ENCODE data around the gene CCDC51. TPM values are rescaled to one million over a fixed set of nuclear protein-coding genes. Genes with fewer than 3 reads are reported as not detected.

Gene CCDC51
- total and polyA plus RNA-seq, 9 of the 15 experiments (the other 6 are each of a cell fraction or from before 2014, with no cell fraction given), result 6.5 to 18.6 (median 15.7) TPM

DNA sequence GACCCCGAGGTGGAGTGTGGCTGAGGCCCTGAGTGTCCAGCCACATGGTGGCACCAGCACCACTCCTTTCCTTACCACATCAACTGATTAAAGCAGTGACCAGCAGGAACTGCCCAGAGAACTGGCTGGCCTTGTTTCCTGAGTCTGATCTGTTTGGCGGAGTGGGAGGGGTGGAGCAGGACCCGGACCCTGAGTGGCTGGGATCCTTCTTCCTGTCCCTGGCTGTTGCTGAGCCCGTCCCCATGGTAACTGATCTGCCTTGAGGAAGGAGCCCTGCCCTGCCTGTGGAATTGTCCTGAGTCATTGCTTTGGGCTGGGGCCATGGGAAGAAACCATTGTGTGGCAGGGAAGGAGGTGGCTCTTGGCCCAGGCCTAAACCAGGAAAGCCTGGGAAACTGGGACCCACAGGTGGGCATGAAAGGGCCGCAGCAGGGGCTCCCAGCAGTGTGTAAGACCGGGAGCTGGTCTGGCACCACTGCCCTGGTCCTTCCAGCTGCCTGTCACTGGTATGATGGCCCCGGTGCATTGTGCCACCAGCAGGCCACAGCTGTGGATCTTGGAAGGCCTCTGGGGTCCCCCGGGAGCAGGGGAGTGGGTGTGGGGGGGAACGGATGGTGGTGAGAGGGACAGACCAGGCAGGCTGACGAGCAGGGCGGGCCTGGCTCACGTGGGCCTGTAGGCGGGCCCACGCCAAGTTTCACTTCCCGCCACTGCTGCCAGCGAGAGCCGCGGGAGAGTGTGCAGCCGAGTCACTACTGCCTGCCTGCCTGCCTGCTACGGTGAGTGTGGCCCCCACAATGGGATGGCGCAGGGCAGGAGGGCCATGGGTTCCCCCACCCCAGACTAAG, 25.8 kb upstream of the CCDC51 start (continued):
- TF ChIP-seq, protein P1, sequence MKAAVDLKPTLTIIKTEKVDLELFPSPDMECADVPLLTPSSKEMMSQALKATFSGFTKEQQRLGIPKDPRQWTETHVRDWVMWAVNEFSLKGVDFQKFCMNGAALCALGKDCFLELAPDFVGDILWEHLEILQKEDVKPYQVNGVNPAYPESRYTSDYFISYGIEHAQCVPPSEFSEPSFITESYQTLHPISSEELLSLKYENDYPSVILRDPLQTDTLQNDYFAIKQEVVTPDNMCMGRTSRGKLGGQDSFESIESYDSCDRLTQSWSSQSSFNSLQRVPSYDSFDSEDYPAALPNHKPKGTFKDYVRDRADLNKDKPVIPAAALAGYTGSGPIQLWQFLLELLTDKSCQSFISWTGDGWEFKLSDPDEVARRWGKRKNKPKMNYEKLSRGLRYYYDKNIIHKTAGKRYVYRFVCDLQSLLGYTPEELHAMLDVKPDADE (conservative IDR thresholded peaks at IDR 0.05; ENCODE audit: control insufficient read depth, low read depth, low read length), result no peak
- TF ChIP-seq ILK (tag; IDR thresholded peaks at IDR 0.05; ENCODE audit: borderline replicate concordance, low read depth) (no peak), LEF1 (IDR thresholded peaks at IDR 0.05) (no peak), SMARCC2 (IDR thresholded peaks at IDR 0.05; ENCODE audit: low read depth) (no peak), NRF1 (conservative IDR thresholded peaks at IDR 0.05 in 1 of 2, IDR thresholded peaks at IDR 0.05 in 1 of 2) (peak; percentile 22 to 57; a peak in 3 of 4 replicates), SIRT6 (IDR thresholded peaks at IDR 0.05; ENCODE audit: low read depth, low read length) (no peak), MAZ (CRISPR knock-in tag; conservative IDR thresholded peaks at IDR 0.05 in 1 of 2, IDR thresholded peaks at IDR 0.05 in 1 of 2) (peak in 1 of 2 experiments; percentile 54; a peak in 2 of 4 replicates), ZNF316 (IDR thresholded peaks at IDR 0.05) (peak; percentile 90), BACH1 (tag; IDR thresholded peaks at IDR 0.05) (no peak), CUX1 (CRISPR knock-in tag; IDR thresholded peaks at IDR 0.05) (no peak), GABPB2 (CRISPR knock-in tag; conservative IDR thresholded peaks at IDR 0.05) (no peak), HDGF (IDR thresholded peaks at IDR 0.05) (0 out of 2 replicates have a peak, but pooled peaks have one; percentile 15), ZNF133 (CRISPR knock-in tag; IDR thresholded peaks at IDR 0.05) (no peak), ARHGAP35 (IDR thresholded peaks at IDR 0.05; ENCODE audit: partially characterized antibody) (no peak), CBFB (CRISPR knock-in tag; IDR thresholded peaks at IDR 0.05) (no peak), C11orf30 (IDR thresholded peaks at IDR 0.05; ENCODE audit: low read depth) (peak; percentile 93), POLR3G (IDR thresholded peaks at IDR 0.05; ENCODE audit: extremely low read depth, insufficient read length, insufficient replicate concordance) (no peak), ZNF282 (CRISPR knock-in tag; IDR thresholded peaks at IDR 0.05) (no peak)
- TF ChIP-seq, protein P2, sequence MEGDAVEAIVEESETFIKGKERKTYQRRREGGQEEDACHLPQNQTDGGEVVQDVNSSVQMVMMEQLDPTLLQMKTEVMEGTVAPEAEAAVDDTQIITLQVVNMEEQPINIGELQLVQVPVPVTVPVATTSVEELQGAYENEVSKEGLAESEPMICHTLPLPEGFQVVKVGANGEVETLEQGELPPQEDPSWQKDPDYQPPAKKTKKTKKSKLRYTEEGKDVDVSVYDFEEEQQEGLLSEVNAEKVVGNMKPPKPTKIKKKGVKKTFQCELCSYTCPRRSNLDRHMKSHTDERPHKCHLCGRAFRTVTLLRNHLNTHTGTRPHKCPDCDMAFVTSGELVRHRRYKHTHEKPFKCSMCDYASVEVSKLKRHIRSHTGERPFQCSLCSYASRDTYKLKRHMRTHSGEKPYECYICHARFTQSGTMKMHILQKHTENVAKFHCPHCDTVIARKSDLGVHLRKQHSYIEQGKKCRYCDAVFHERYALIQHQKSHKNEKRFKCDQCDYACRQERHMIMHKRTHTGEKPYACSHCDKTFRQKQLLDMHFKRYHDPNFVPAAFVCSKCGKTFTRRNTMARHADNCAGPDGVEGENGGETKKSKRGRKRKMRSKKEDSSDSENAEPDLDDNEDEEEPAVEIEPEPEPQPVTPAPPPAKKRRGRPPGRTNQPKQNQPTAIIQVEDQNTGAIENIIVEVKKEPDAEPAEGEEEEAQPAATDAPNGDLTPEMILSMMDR (IDR thresholded peaks at IDR 0.05 in 2 of 3, conservative IDR thresholded peaks at IDR 0.05 in 1 of 3; ENCODE audit: insufficient read depth in 2 of 3, low read depth in 1 of 3, low read length in 3 of 3), result peak; percentile 57 to 62 (median 60)

Data from K562 (cell line).